Measurements from ENCODE around the gene BACE2.

The BACE2 gene

GRCh38 chr21:41315726-41316125 is 147.8 kb downstream of the BACE2 start (continued):
- TF ChIP-seq PATZ1 (CRISPR knock-in tag; IDR thresholded peaks at IDR 0.05; ENCODE audit: borderline replicate concordance) (no peak), ESRRG (CRISPR knock-in tag; IDR thresholded peaks at IDR 0.05) (no peak), POU6F1 (CRISPR knock-in tag; IDR thresholded peaks at IDR 0.05; ENCODE audit: borderline replicate concordance, low read depth) (no peak)

- ATAC-seq = no peak
- TF ChIP-seq ZNF8 (CRISPR knock-in tag; IDR thresholded peaks at IDR 0.05) (no peak), CSDC2 (CRISPR knock-in tag; IDR thresholded peaks at IDR 0.05) (no peak), BACH2 (CRISPR knock-in tag; IDR thresholded peaks at IDR 0.05; ENCODE audit: borderline replicate concordance) (no peak), CSRNP3 (CRISPR knock-in tag; IDR thresholded peaks at IDR 0.05) (no peak), ZNF70 (CRISPR knock-in tag; IDR thresholded peaks at IDR 0.05) (no peak), TCF4 (CRISPR knock-in tag; IDR thresholded peaks at IDR 0.05; ENCODE audit: borderline replicate concordance) (no peak), ZC3H10 (CRISPR knock-in tag; IDR thresholded peaks at IDR 0.05) (no peak), POU6F1 (CRISPR knock-in tag; IDR thresholded peaks at IDR 0.05; ENCODE audit: borderline replicate concordance, low read depth) (no peak), ISL1 (CRISPR knock-in tag; IDR thresholded peaks at IDR 0.05) (no peak), ZFP30 (CRISPR knock-in tag; IDR thresholded peaks at IDR 0.05) (no peak), TOX (CRISPR knock-in tag; IDR thresholded peaks at IDR 0.05; ENCODE audit: borderline replicate concordance) (no peak), RARB (CRISPR knock-in tag; IDR thresholded peaks at IDR 0.05) (no peak), OSR1 (CRISPR knock-in tag; IDR thresholded peaks at IDR 0.05) (no peak), ZNF565 (CRISPR knock-in tag; conservative IDR thresholded peaks at IDR 0.05; ENCODE audit: low read depth) (no peak), PPARA (CRISPR knock-in tag; IDR thresholded peaks at IDR 0.05; ENCODE audit: borderline replicate concordance) (no peak), PATZ1 (CRISPR knock-in tag; IDR thresholded peaks at IDR 0.05; ENCODE audit: borderline replicate concordance) (no peak), CREB5 (CRISPR knock-in tag; IDR thresholded peaks at IDR 0.05; ENCODE audit: low read depth) (no peak), ESRRG (CRISPR knock-in tag; IDR thresholded peaks at IDR 0.05) (no peak), SNAI2 (CRISPR knock-in tag; IDR thresholded peaks at IDR 0.05) (no peak)
Observed at GRCh38 chr21:41316200-41317062, 148.5 kb downstream of the BACE2 start, which contains the start of gene FAM3B. FAM3B (plus strand) TSS chr21:41316801; CDS start chr21:41316880, 79 bp downstream.

- ATAC-seq = no peak
- TF ChIP-seq CSRNP3 (CRISPR knock-in tag; IDR thresholded peaks at IDR 0.05) = no peak
- no peak for TF ChIP-seq ARNTL (CRISPR knock-in tag; IDR thresholded peaks at IDR 0.05; ENCODE audit: borderline replicate concordance, low read depth)
- no peak for TF ChIP-seq CREB5 (CRISPR knock-in tag; IDR thresholded peaks at IDR 0.05; ENCODE audit: low read depth)
Observed at GRCh38 chr21:41317063-41317392, 149.1 kb downstream of the BACE2 start.

Data from SK-N-SH treated with all-trans-retinoic acid at 6 μM for 48 hours (cell line).